RPMI8226 (cell line): ENCODE measurements around the gene FBXO44.

Source experiments
- DNase-seq: peaks from one replicate; pipeline ENCODE4 v3.0.0-alpha.2; 2015

Gene FBXO44

DNA sequence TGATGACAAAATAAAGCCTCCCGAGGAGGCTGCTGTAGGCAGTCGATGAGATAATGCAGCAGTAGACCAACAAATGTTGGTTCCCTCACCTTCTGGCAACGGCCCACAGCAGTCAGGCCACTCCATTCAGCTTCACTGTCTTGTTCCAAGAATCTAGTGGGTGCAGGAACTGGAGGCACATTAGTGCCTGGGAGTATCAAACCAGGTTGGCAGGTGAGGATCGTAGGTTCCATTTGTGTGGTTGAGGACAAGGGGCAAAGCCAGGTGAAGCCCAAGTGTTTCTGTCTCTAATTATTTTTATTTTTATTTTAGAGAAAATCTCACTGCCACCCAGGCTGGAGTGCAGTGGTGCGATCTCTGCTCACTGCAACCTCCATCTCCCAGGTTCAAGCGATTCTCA, 13.7 kb upstream of the FBXO44 start:
- DNase-seq = no peak

DNA sequence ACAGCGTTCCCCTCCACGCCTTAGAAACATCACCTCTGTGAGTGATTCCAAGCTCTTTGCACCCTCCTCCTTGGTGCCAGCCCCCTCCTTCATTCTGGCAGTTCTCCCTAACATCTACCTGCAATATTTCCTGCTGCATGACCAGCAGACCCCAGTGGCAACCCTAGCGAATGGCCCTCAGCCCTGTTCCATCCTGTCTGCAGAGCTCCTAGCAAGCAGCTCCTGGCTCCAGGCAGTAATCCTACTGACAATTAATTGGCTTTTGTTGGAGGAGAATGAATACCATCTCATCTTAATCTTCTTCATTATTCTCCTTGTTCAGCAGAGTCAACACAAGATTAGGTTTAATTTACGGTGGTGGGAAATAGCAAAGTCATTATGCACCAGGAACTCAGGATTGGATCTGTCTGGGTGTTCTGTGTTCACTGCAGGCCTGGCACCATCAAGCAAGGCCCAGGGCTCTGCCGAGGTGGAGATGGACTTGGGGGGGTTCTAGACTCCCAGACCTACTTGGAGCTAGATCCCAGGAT, 12.8 kb upstream of the FBXO44 start:
- no peak for DNase-seq

DNA sequence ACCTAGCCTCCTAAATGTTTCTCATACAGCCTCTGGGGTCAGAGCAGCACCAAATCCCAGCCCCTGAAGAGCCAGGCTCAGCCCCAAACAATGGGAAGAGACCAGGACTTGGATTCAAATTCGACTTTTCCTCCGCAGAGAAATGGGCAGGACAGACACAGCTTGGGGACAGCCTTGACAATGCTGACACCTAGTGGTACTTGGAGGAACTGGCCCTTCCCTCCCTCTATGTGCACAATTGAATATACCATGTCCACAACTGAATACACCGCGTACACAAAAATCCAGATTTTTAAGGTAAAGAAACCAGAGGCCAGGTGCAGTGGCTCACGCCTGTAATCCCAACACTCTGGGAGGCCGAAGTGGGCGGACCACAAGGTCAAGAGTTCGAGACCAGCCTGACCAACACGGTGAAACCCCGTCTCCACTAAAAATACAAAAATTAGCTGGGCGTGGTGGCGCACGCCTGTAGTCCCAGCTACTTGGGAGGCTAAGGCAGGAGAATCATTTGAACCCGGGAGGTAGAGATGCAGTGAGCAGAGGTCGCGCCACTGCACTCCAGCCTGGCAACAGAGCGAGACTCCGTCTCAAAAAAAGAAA, 12.2 kb upstream of the FBXO44 start:
- peak; percentile 80 for DNase-seq

- DNase-seq = no peak
Measured at GRCh38 chr1:11643782-11644181, 10.9 kb upstream of the FBXO44 start.

GRCh38 chr1:11645270-11645669, 9.4 kb upstream of the FBXO44 start:
- no peak for DNase-seq

GRCh38 chr1:11645670-11646265, 8.9 kb upstream of the FBXO44 start:
- DNase-seq = peak; percentile 89

DNA sequence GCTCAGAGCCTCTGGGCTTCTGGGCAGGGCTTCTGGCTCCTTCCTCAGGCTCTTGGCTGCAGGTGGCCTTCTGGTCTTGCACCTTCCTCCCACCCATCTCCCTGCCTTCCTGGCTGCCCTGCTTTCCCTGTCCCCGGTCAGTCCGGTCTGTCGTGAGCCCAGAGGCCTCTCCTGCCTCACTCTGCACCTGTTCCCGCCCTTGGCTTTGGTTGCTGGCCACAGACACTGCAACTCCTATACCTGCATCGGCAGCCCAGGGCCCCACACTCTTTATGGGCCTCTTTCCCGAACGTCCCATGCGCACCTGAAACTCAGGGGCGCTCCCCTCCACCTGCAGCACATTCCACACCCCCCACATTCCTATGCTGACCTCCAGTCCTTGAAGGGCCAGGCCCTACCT, 8.4 kb upstream of the FBXO44 start:
- DNase-seq = no peak

DNA sequence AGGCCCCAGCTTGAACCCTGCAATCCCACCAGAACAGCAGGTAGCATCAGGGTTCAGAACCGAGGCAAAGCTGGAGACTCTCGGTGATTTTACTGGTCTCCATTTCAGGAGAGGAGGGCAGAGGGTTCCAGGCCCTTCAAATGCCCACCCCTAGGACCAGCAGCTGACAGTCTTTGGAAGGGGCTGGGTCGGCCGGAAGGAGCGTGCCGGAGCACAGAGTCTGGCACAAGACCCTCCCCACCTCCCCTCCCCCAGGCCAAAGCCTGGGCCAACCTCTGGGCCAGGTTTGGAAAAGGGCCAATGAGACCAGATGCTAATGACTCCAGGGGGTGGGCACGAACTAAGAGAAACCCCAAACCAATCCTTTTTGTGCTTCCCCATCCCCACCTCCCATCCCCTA, 7.3 kb upstream of the FBXO44 start:
- DNase-seq = no peak

- DNase-seq = no peak
Measured at GRCh38 chr1:11648039-11648438, 6.6 kb upstream of the FBXO44 start.

DNA sequence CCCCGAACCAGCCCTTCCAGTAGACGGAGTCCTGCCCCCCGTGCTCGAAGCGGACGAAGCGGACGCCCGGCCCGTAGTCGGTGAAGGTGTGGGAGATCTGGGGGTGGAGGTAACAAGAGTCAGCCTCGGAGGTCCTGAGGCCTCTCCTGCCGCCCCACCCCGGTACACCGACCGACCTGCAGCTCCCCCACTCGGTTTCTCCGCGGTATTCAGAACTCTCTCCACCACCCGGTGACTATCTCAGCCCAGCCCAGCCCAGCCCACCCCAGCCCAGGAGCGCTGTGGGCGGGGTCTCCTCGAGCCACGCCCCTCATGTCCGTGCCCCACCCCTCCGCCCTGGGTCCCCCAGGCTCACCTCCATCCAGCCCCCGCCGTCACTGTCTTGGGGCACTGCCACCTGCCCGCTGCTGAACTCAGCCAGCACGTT, 5.9 kb upstream of the FBXO44 start:
- DNase-seq = no peak

DNA sequence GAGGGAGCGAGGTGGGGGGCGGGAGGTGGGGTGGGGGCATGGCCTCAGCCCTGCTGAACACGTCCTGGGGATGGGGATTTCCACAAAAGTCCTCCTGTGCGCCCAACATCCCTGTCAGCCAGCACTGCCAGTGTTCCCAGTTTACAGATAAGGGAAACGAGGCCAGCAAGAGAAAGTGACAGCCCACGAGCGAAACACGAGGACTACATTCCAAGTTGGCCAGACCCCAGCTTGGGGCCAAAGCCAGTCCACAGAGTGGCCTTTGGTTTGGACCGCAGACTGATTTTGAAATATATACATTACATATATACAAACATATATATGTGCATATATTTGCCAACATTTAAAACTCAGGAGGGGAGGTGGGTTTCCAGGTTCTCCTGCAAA, 5.4 kb upstream of the FBXO44 start:
- DNase-seq = no peak

DNA sequence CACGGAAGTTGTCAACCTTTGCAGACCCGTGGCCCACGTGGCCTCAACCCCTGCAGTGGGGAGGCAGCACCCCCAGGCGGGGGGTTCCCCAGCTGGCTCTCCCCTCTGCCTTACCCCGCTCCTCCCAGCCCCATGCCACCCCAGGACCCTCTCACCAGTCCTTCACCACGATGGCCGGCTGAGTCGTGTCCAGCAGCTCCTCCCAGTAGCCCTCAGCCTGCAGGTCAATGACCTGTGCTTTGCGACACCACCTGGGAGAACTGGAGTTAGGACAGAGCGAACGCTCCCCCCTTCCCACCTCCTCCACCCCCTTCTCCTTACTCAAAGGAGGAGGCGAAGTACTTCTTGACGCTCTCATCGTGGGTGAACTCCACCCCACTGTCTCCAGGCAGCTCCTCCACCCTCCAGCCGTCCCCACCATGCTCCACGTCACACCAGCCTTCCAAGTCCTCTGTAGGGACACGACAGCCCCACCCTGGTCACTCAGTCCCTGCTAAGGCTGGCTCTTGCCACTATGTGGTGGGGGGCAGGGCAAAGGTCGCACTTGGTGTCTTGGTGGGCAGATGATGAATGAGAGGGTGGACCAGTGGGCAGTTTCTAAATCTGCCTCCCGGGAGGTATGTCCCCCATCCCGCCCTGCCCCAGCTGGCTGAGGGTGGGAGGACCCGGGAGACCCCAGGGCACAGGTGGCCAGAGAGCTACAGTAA, 4.9 kb upstream of the FBXO44 start:
- DNase-seq = no peak

DNA sequence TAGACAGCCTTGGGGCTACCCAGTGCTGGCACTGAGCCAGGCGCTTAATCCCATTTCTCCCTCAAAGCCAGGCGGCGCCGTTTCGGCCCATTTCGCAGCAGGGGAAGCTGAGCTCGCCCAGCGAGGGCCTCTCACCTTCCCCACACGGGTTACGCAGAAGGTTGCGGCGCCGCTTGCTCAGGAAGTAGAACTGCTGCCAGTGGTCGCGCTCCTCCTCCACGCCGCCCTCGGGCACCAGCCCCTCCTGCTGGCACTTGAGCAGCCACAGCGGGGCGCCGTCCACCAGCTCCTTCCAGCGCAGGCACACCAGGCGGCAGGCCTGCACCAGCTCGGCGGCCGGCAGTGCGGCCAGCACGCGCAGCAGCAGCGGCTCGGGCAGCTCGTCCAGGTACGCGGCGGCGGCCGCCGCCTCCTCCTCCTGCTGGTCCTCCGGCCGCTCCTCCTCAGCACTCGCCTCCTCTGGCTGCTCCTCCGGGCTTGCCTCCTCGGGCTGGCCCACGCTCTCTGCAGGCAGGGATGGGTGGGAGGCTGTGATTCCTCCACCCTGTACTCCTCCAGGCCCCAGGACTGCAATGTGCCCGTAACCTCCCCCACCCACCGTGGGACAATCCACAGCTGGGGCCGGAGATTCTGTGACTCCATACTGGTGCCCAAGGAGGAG, 4.2 kb upstream of the FBXO44 start:
- peak; percentile 97 for DNase-seq

GRCh38 chr1:11651017-11651416, 3.7 kb upstream of the FBXO44 start:
- no peak for DNase-seq

GRCh38 chr1:11652203-11652780, 2.4 kb upstream of the FBXO44 start:
- DNase-seq = no peak

DNA sequence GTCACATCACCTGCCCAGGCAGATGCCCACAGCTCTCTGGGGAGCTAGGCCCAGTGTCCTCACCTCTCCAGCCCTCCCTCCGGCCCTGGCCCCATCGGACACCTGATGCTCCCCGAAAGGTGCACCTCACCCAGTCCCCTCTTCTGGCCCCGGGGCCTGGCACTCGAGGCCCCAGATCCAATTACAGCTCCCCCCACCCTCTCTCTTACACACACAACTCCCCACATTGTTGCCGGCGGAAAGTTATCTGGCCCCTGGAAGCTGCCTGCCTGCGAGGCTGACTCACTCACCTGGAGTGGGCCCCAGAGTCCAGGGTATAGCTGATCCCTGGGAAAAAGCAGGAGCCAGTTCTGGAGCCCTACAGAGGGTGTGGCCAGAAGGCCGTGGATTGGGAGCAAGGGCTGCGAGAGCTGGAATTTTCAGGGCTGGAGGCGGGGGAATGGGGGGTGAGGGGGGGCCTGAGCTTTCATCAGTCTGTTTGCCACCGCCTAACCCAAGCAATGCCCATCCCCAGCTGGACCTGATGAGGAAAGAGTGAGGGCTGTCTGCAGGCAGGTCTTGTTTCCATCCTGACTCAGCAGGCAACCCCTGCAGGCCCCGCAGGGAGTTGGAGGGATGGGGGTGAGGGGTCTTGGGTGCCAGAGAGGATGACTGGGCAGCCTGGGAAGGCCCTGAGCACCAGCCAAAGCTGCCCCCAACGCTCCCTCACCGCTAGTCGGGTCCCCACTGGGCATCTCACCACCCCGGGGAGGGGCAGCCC, 1.4 kb upstream of the FBXO44 start:
- DNase-seq = no peak

- DNase-seq = no peak
Measured at GRCh38 chr1:11653861-11654136, 878 bp upstream of the FBXO44 start.

DNA sequence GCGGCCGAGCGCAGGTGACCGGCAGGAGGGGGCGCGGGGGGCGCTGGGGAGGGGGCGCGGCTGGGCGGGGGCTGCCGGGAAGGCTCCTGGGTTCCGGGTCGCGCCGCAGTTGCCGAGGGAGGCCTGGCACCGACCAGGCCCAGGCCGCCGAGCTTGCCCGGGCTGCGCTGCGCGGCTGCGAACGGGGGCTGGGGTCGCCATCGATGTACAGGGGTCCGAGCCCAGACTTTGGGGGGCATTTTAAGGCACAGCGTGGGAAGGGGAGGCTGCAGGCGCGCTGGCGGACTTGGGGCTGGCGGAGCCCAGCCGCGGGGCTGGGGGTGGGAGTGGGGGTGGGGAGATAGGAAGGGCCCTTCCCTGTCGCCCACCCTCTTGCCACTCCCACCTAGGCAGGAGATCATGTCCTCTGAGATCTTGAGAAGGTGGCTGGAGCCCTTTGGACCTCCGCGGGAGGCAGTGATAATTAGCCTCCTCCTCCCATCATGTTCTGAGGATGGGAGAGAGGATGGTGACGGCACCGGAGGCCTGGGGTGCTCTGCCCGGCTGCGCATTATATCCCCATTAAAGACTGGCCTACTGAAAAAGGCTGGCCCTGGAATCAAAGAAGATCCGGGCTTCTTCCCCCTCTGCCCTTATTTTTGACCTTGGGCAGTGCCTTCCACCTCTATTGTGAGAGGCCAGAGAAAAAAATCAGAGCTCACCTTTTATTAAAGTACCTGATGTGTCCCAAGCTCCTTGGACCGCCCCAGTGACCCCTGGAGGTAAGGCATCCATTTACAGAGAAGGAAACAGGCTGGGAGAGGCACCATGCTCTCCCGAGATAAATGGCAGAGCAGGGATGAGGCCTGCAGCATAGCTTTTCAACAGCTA, 497 bp downstream of the FBXO44 start:
- DNase-seq = no peak

DNA sequence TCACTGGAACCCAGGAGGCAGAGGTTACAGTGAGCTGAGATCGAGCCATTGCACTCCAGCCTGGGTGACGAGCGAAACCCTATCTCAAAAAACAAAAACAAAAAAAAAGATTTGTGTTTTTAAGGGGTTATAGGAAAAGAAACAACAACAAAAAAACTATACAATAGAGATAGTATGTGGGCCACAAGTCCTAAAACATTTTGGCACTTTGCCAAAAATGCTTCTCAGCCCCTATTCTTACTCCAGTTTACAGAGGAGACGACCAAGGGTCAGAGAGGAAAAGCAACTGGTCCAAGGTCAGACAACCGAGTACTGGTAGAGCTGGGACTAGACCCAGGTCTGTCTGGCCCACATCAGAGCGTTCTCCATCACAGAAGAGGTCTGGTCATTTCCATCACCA, 3.0 kb downstream of the FBXO44 start:
- no peak for DNase-seq

DNA sequence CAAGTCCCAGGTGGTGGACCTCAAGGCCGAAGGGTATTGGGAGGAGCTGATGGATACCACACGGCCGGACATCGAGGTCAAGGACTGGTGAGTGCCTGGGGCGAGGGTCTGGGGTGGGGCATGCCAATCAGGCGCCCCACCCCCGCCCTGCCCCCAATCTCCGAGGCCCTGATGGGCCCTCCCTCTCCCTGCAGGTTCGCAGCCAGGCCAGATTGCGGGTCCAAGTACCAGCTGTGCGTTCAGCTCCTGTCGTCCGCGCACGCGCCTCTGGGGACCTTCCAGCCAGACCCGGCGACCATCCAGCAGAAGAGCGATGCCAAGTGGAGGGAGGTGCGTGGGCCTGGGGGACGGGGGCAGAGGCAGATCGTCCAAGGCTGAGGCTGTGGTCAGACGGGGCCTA, 3.9 kb downstream of the FBXO44 start:
- no peak for DNase-seq

GRCh38 chr1:11659748-11660147, 5.1 kb downstream of the FBXO44 start:
- DNase-seq = no peak

- DNase-seq = no peak
Measured at GRCh38 chr1:11661103-11661502, 6.4 kb downstream of the FBXO44 start.
